NCI-H2081 treated with DMSO at 0.1 percent for 48 hours (cell line): ENCODE data around the gene KLF12.

Experiments
- DNase-seq: peaks from one replicate; lab custom pipeline; 2025; lab: John Stamatoyannopoulos, UW

The KLF12 gene

DNA sequence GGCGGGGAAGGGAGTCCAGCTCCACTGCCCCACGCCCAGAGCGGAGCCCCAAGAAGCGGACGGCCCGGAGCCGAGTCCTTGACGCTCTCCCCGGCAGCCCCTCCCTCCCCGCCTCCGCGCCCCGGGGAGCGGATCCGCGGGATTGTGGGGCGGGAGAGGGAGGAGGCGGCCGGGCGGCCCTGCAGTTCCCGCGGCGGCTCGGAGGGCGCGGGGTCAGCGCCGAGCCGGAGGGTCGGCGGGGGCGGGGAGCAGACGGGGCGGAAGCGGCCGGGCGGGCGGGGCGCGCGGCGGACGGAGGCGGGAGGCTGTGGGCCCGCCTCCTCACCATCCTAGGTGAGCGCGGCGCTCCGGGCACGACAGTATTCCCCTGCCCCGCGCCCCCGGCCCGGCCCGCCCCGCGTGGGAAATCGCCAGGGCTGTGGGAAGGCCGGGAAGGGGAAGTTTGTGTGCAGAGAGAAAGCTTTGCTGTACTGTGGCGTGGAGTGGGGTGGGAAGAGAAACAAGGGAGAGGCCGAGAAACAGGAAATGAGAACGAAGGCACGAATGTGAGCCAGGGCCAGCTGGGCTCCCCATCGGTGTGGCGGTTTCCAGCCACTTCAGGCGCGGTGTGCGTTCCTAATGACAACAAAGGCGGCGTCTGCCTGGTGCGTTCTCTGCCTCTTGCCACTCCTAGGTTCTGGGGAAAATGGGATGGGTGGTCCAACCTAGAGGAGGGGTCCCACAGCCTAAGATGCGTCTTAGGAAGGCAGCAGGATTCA is 1.3 kb upstream of the KLF12 start:
- no peak for DNase-seq

GRCh38 chr13:74134777-74135325 is 647 bp upstream of the KLF12 start:
- DNase-seq: no peak

- no peak for DNase-seq
Measured at GRCh38 chr13:74133657-74134201, 475 bp downstream of the KLF12 start.

- no peak for DNase-seq
Measured at GRCh38 chr13:74132776-74133656, 1.2 kb downstream of the KLF12 start.

- no peak for DNase-seq
Measured at GRCh38 chr13:74132152-74132775, 1.9 kb downstream of the KLF12 start.

DNA sequence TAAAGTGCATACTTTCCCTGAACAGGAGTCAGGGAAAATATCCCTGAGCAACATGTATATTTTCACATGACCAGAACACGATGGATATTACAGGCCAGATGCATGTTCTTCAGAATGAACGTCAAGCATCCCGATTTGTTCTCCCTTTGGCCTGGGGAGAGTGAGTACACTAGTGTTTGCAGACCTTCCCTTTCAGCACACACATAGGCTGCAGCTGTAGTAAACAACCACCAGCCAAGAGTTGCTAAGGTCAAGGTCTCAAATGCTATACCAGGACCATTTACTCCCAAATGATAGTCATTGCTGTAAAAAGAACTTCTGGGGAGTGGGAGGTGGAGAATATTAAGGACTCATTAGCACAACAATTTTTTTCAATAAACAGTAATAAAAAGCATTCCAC is 3.0 kb downstream of the KLF12 start:
- no peak for DNase-seq

DNA sequence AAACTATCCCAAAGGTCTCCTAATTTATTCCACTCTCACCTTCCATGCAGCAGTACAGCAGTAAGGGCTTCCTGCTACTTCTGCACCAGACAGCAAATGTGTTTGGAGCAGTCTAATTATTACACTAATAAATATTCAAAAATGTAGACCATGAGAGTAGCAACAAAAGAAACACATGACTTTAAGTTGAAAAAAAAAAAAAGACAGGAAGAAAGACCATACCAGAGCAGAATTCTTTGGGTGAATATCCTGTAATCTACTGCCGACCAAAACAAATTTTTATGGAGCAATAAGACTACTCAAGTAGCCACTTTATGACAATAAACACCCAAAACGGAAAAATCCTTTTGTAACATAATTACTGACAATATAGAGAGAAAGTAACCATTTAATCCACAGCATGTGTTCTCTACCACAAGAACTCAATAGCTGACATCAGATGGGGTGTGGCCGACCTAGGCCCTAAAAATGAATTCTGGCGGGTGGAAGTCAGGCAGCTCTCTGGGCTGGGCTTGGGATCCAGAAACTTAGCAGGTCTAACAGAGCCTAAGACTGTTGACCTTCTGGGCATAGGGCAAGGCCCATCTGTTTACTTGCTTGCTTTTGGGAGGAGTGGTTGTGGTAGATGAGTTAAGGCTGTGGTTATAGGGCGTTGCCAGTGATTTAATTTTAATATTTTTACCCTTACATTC is 4.6 kb downstream of the KLF12 start:
- no peak for DNase-seq

GRCh38 chr13:74128156-74128767 is 5.9 kb downstream of the KLF12 start:
- no peak for DNase-seq

GRCh38 chr13:74118328-74118727 is 15.9 kb downstream of the KLF12 start:
- no peak for DNase-seq

- DNase-seq: no peak
Measured at GRCh38 chr13:74117207-74117705, 16.9 kb downstream of the KLF12 start.

DNA sequence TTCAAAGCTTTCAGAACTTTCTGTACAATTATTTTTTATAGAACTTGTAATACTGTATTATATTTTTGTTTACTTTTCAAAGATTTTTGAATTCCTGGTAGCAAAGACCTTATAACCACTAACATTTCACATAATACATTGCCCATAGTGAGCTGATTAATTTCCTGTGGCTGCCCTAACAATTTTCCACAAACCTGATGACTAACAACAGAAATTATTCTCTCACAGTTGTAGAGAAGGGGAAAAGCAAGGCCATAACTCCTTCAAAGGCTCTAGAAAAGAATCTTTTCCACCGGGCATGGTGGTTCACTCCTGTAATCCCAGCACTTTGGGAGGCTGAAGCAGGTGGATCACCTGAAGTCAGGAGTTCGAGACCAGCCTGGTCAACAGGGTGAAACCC is 19.1 kb downstream of the KLF12 start:
- DNase-seq: no peak

DNA sequence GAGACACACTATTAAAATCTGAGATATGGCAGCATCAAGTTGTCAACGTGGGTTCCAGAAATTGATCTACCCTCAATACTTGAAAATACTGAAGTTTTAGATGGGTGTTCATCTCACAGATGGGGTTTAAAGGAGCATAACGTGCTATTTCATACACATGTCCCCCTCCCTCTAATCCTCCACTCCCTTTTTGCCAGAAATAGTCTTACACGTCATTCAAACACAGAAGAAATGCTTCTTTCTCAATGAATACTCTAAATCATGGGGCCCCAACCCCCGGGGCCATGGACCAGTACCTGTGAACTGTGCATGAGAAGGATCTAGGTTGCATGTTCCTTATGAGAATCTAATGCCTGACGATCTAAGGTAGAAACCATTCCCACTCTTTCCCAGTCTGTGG is 19.6 kb downstream of the KLF12 start:
- DNase-seq: no peak

- DNase-seq: no peak
Measured at GRCh38 chr13:74114202-74114601, 20.0 kb downstream of the KLF12 start.

DNA sequence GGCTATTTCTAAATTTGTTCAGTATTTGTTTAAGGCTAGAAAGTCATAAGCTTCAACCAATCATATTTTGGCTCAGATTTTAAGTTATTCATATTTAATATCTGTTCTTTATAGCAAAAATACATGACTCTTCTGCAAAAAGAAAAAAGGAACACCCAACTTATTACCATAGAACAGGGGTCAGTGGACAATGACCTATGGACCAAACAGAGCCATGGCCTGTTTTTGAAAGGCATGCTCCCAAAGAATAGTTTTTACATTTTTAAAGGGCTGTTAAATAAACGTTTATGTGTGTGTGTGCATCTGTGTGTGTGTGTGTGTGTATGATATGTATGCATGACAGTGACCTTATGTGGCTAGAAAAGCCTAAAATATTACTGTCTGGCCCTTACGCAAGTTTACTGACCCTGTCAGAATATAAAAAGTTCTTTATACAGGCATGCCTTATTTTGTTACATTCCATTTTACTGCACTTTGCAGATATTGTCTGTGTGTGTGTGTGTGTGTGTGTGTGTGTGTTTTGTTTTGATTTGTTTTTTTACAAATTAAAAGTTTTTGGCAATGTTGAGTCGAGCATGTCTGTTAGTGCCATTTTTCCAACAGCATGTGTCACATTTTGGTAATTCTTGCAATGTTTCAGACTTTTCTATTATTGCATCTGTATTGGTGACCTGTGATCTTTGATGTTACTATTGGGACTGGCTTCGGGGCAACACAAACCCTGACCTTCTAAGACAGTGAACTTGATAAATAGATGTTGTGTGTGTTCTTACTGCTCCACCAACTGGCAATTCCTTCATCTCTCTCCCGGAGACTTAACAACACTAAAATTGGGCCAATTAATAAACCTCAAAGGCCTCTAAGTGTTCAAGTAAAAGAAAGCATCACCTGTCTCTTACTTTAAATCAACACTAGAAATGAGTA is 22.0 kb downstream of the KLF12 start:
- no peak for DNase-seq

- no peak for DNase-seq
Measured at GRCh38 chr13:74111399-74111798, 22.8 kb downstream of the KLF12 start.

GRCh38 chr13:74110053-74110452 is 24.2 kb downstream of the KLF12 start:
- no peak for DNase-seq

DNA sequence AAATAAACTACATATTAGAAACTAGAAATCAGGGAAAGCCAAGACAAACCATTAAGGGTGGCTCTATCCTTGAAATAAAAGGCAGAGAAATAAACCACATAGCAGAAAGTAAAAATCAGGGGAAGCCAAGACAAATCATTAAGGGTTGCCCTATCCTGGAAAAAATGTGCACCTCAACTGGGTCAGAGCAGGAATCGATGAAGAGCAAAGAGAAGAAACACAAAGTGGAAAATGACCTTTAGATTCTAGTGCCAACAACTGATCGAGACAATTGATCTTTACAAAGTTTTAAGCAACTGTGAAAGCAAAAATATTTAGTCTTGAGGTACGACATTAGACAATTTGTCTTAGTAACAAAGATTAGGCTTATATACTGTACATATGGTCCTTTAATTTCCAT is 26.6 kb downstream of the KLF12 start:
- DNase-seq: no peak

DNA sequence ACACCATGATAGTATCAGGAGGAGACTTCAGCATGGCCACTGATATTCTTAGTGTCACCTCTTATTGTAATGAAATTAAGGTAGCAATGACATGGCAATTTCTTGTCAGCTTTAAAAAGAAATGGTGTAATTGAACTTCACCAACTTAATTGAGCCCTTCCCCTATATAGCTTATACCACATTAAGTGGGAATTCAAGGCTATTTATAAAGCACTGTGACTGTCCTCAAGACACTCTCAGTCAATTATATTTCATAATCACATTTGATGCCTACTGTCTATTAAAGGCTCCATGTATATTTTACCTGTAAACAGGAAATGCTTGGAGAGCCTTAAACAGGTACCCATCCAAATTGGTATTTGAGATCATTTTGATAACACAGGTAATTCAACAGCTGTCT is 28.3 kb downstream of the KLF12 start:
- DNase-seq: no peak

DNA sequence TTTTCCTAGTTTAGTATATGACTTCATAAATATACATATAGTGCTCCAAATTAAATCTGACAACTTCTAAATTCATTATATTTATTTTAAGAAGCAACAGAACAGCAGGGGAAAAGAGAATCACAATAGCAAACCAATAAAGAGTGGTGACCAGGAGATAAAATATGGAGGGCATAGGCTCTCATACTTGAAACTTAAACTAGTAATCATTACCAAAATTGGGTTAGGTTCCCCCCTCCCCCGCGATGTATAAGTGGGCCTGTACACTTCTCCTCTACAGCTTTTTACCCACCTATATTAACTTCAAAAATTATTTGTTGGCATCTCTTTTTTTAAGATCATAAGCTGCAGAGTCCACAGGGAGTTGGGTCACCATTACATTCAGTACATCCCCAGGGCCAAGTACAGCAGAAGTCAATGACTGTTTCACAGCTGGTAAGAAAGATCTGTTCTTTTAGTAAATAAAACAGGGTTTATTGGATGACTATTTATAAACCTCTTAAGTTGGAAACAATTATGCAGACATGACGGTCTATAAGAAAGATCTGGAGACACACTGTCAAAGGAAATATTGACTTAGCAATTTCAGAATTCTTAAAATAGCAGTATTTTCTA is 29.4 kb downstream of the KLF12 start:
- no peak for DNase-seq
